ENCODE results near the gene PCDHB7. TPM values are rescaled to one million over a fixed set of nuclear protein-coding genes. Genes with fewer than 3 reads are reported as not detected.
"Not testable (repeated sequence)": the region's sequence is repeated elsewhere in the genome, so short reads cannot be mapped to it uniquely, and the experiment has no call there.

PCDHB7 gene
- total and polyA plus RNA-seq, 9 donors, result 1.4 to 5.1 (median 3.2) TPM

GRCh38 chr5:141199359-141200235 is 27.2 kb downstream of the PCDHB7 start, which contains the start of gene PCDHB11:
Gene PCDHB11 (plus strand): TSS chr5:141199627. CDS start chr5:141199775, 148 bp downstream.
- Histone ChIP-seq H3K4me3 (no peak within 1 kb of the TSS), H3K4me1 (ENCODE audit: insufficient read depth) (no peaks in the 10 kb centered on the region), H3K27me3 (no peaks in the 10 kb centered on the region), H3K9me3 (peaks cover 6 to 18% of the 10 kb centered on the region in 2 donors), H3K36me3 (no peaks in the 10 kb centered on the region), H3K27ac (no peak within 1 kb of the TSS)
- WGBS, 3 donors, result 18 to 47% (median 45%) methylated on average over 21 of the region's 21 CpGs
- no peak for DNase-seq
- TF ChIP-seq CTCF (IDR thresholded peaks at IDR 0.05), result no peak
- no peak for TF ChIP-seq EP300 (IDR thresholded peaks at IDR 0.05)
- TF ChIP-seq POLR2A (IDR thresholded peaks at IDR 0.05), result no peak
- intact Hi-C loops (cut with DNase I), result no loop called here

DNA sequence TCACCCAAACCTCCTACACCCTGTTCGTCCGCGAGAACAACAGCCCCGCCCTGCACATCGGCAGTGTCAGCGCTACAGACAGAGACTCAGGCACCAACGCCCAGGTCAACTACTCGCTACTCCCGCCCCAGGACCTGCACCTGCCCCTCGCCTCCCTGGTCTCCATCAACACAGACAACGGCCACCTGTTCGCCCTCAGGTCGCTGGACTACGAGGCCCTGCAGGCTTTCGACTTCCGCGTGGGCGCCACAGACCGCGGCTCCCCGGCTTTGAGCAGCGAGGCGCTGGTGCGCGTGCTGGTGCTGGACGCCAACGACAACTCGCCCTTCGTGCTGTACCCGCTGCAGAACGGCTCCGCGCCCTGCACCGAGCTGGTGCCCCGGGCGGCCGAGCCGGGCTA is 28.7 kb downstream of the PCDHB7 start:
- H3K4me1 ChIP-seq (ENCODE audit: insufficient read depth); H3K27ac ChIP-seq; intact Hi-C loops (cut with DNase I); DNase-seq; H3K36me3 ChIP-seq; H3K27me3 ChIP-seq; H3K4me3 ChIP-seq: not testable (repeated sequence)
- 25 to 40% (median 28%) methylated on average over 18 to 27 of the region's 38 CpGs for WGBS, 3 donors
- H3K9me3 ChIP-seq, result peaks cover 6 to 23% of the 10 kb centered on the region in 2 donors

GRCh38 chr5:141201646-141202045 is 29.2 kb downstream of the PCDHB7 start:
- DNase-seq; H3K4me3 ChIP-seq; H3K27ac ChIP-seq; H3K27me3 ChIP-seq; H3K36me3 ChIP-seq; intact Hi-C loops (cut with DNase I); H3K4me1 ChIP-seq (ENCODE audit: insufficient read depth): not testable (repeated sequence)
- peaks cover 6 to 23% of the 10 kb centered on the region in 2 donors for H3K9me3 ChIP-seq
- 26 to 36% (median 29%) methylated on average over 8 to 31 of the region's 35 CpGs for WGBS, 3 donors

DNA sequence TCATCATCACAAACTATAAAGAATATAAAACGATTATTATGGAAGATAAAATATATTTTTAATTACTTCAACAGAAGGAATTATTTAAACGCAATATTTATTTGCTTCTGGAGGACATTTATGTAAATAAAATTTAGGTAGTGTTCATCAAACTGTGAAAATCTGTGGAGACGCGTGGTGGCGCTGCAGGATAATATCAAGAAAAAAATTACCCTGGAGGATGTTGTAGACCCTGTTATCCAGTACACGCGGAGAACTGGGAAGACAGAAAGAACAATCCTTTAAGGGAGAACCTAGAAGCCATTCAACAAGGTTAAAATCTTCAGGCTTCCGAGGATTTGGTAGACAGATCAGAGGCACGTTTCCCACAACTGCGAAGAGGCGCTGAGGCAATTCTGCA is 36.0 kb downstream of the PCDHB7 start, which contains the start of gene PCDHB12:
TSS of gene PCDHB12 (plus strand) at position 242 of the 400 bp plus-strand sequence. CDS start 189 bp downstream, outside the sequence.
- intact Hi-C loops (cut with DNase I), result no loop called here
- Histone ChIP-seq H3K36me3 (no peaks in the 10 kb centered on the region), H3K27ac (no peak within 1 kb of the TSS), H3K9me3 (peaks cover 0 to 33% of the 10 kb centered on the region in 2 donors), H3K27me3 (no peaks in the 10 kb centered on the region), H3K4me1 (ENCODE audit: insufficient read depth) (no peaks in the 10 kb centered on the region), H3K4me3 (peak within 1 kb of the TSS; percentile 1)
- peak in 3 of 5 donors; percentile 19 to 44 (median 23) for DNase-seq
- no peak for TF ChIP-seq CTCF (IDR thresholded peaks at IDR 0.05)
- no peak for TF ChIP-seq POLR2A (IDR thresholded peaks at IDR 0.05)
- TF ChIP-seq EP300 (IDR thresholded peaks at IDR 0.05), result no peak
- WGBS, 3 donors, result 14 to 22% (median 20%) methylated on average over 11 of the region's 11 CpGs

DNA sequence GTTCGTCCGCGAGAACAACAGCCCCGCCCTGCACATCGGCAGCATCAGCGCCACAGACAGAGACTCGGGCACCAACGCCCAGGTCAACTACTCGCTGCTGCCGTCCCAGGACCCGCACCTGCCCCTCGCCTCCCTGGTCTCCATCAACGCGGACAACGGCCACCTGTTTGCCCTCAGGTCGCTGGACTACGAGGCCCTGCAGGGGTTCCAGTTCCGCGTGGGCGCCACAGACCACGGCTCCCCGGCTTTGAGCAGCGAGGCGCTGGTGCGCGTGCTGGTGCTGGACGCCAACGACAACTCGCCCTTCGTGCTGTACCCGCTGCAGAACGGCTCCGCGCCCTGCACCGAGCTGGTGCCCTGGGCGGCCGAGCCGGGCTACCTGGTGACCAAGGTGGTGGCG is 37.8 kb downstream of the PCDHB7 start:
- H3K27me3 ChIP-seq; H3K4me3 ChIP-seq; intact Hi-C loops (cut with DNase I); H3K4me1 ChIP-seq (ENCODE audit: insufficient read depth); DNase-seq; H3K27ac ChIP-seq; H3K36me3 ChIP-seq: not testable (repeated sequence)
- H3K9me3 ChIP-seq, result peaks cover 0 to 43% of the 10 kb centered on the region in 2 donors
- WGBS, 3 donors, result 24 to 47% (median 24%) methylated on average over 21 to 39 of the region's 39 CpGs

DNA sequence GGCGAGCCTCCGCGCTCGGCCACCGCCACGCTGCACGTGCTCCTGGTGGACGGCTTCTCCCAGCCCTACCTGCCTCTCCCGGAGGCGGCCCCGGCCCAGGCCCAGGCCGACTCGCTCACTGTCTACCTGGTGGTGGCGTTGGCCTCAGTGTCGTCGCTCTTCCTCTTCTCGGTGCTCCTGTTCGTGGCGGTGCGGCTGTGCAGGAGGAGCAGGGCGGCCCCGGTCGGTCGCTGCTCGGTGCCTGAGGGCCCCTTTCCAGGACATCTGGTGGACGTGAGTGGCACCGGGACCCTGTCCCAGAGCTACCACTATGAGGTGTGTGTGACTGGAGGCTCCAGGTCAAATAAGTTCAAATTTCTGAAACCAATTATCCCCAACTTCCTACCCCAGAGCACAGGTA is 38.4 kb downstream of the PCDHB7 start:
- peaks cover 0 to 38% of the 10 kb centered on the region in 2 donors for H3K9me3 ChIP-seq
- WGBS, 3 donors, result 17 to 42% (median 19%) methylated on average over 10 to 21 of the region's 27 CpGs

GRCh38 chr5:141213656-141214339 is 41.4 kb downstream of the PCDHB7 start, which contains the start of gene PCDHB13:
Gene PCDHB13 (plus strand): TSS chr5:141213919. CDS start chr5:141214124, 205 bp downstream.
- 9 to 12% (median 10%) methylated on average over 12 to 13 of the region's 18 CpGs for WGBS, 3 donors
- not testable (repeated sequence) for H3K4me3 ChIP-seq
- peak in 2 of 5 donors; percentile 41 to 54 for DNase-seq

More for the DNA sequence above, 38.4 kb downstream of the PCDHB7 start:
- H3K4me1 ChIP-seq (ENCODE audit: insufficient read depth); H3K27ac ChIP-seq; H3K27me3 ChIP-seq; H3K4me3 ChIP-seq; H3K36me3 ChIP-seq; DNase-seq; intact Hi-C loops (cut with DNase I): not testable (repeated sequence)

GRCh38 chr5:141214583-141214982 is 42.1 kb downstream of the PCDHB7 start:
- 46 to 67% (median 60%) methylated on average over 10 to 12 of the region's 12 CpGs for WGBS, 3 donors
- H3K4me3 ChIP-seq; intact Hi-C loops (cut with DNase I); H3K27ac ChIP-seq; DNase-seq; H3K36me3 ChIP-seq; H3K27me3 ChIP-seq; H3K4me1 ChIP-seq (ENCODE audit: insufficient read depth): not testable (repeated sequence)
- peaks cover 0 to 34% of the 10 kb centered on the region in 2 donors for H3K9me3 ChIP-seq

More at GRCh38 chr5:141213656-141214339, 41.4 kb downstream of the PCDHB7 start, which contains the start of gene PCDHB13:
- H3K4me1 ChIP-seq (ENCODE audit: insufficient read depth); H3K36me3 ChIP-seq; H3K27ac ChIP-seq; intact Hi-C loops (cut with DNase I); H3K27me3 ChIP-seq: not testable (repeated sequence)
- H3K9me3 ChIP-seq, result peaks cover 0 to 42% of the 10 kb centered on the region in 2 donors

- intact Hi-C loops (cut with DNase I); H3K4me1 ChIP-seq (ENCODE audit: insufficient read depth); H3K27ac ChIP-seq; DNase-seq; H3K4me3 ChIP-seq; H3K36me3 ChIP-seq; H3K27me3 ChIP-seq: not testable (repeated sequence)
- H3K9me3 ChIP-seq, result peaks cover 0 to 28% of the 10 kb centered on the region in 2 donors
- 25 to 35% (median 34%) methylated on average over 28 to 34 of the region's 40 CpGs for WGBS, 3 donors
These were observed 43.1 kb downstream of the PCDHB7 start for GRCh38 chr5:141215504-141215903.

Data from ovary (tissue), 9 donors.